ENCODE measurements around the gene HDC.

GRCh38 chr15:50250760-50251394 is 14.6 kb downstream of the HDC start:
- TF ChIP-seq CTCF (IDR thresholded peaks at IDR 0.05; ENCODE audit: insufficient read depth, low read length, poor library complexity, severe bottlenecking) (no peak), EZH2phosphoT487 (conservative IDR thresholded peaks at IDR 0.05; ENCODE audit: low read length) (no peak)
